HepG2 (cell line): ENCODE measurements around the gene MIGA2. TPM values are rescaled to one million over a fixed set of nuclear protein-coding genes. Genes with fewer than 3 reads are reported as not detected.

Experiments used
- ATAC-seq: fragments of 200-7000 bp; cut with Tn5 transposase; 3 replicates; pipeline ENCODE4 v1.9.1; 2020; ENCODE audit warnings: mild to moderate bottlenecking, moderate library complexity
- BruUV-seq: library from RNA; stranded (reverse); fragments of 400-500 nt; replicated peaks from 2 replicates; lab custom pipeline; 2021; lab: Mats Ljungman, UMichigan
- CTCF ChIA-PET: fragments of 300-600 bp; formaldehyde crosslinking; extraction: SDS; loops from one replicate; lab custom pipeline; 2021; ENCODE audit warnings: low total read pairs, inconsistent platforms, low intra/inter-chr PET ratio; lab: Yijun Ruan, JAX
- POLR2A ChIA-PET: fragments of 350-600 bp; sonication (Branson Sonifier 250); formaldehyde crosslinking; loops from one replicate; lab custom pipeline; 2020; ENCODE audit warnings: antibody characterized with exemption, inconsistent platforms; lab: Yijun Ruan, JAX
- DNase-seq: peaks from one replicate; pipeline ENCODE4 v3.0.0-alpha.2; 2015; ENCODE audit warnings: low spot score
- FAIRE-seq: peaks from 3 replicates; lab custom pipeline; 2011; peaks lifted over from hg19 to GRCh38; lab: Jason Lieb, UNC
- H2AFZ ChIP-seq: one replicate; pipeline ENCODE4 v1.6.1; 2011; ENCODE audit warnings: low read length, inconsistent platforms
- H3K27ac ChIP-seq: fragments of 300-600 bp; 3 replicates; pipeline ENCODE4 v1.8.0; 2011; ENCODE audit warnings: mixed run types, mild to moderate bottlenecking, mixed read lengths, low read length, inconsistent platforms; ENCODE audit not compliant: insufficient read depth; ENCODE audit errors: extremely low read length
- H3K27me3 ChIP-seq, 2 experiments: fragments of 200-600 bp in 1 of 2; 2 replicates in 1 of 2; 3 replicates in 1 of 2; pipeline versions ENCODE4 v1.6.0 to v1.8.0; 2011; ENCODE audit warnings: low read length in 2 of 2, mild to moderate bottlenecking in 2 of 2, moderate library complexity in 2 of 2, inconsistent platforms in 1 of 2; ENCODE audit not compliant: insufficient read depth in 2 of 2, control insufficient read depth in 1 of 2
- H3K36me3 ChIP-seq, 2 experiments: fragments of 200-600 bp in 1 of 2; replicated peaks in 1 of 2; 2 replicates in 1 of 2; 3 replicates in 1 of 2; pipeline versions ENCODE4 v1.5.1 to v1.8.0; 2011; ENCODE audit warnings: low read length in 2 of 2, inconsistent platforms in 1 of 2; ENCODE audit not compliant: insufficient read depth in 2 of 2, control insufficient read depth in 1 of 2
- H3K4me1 ChIP-seq: 2 replicates; pipeline ENCODE4 v1.5.1; 2012; ENCODE audit warnings: low read length, inconsistent platforms; ENCODE audit not compliant: insufficient read depth
- H3K4me2 ChIP-seq: 2 replicates; pipeline ENCODE4 v1.6.0; 2011; ENCODE audit warnings: low read depth, low read length, inconsistent platforms
- H3K4me3 ChIP-seq, 3 experiments: fragments of 200-600 bp in 1 of 3; sonication (generic), shearing (Covaris generic) in 1 of 3; replicated peaks in 1 of 3; 2 replicates each; pipeline ENCODE4 v1.5.1; 2011 to 2016; ENCODE audit warnings: low read length in 3 of 3, inconsistent platforms in 2 of 3, low read depth in 2 of 3, mild to moderate bottlenecking in 2 of 3, control low read depth in 1 of 3, mixed read lengths in 1 of 3; ENCODE audit not compliant: insufficient read depth in 1 of 3
- H3K79me2 ChIP-seq: one replicate; pipeline ENCODE4 v1.6.1; 2011; ENCODE audit warnings: low read length, inconsistent platforms; ENCODE audit not compliant: insufficient read depth
- H3K9ac ChIP-seq: 2 replicates; pipeline ENCODE4 v1.6.0; 2011; ENCODE audit warnings: mild to moderate bottlenecking, low read depth, low read length, inconsistent platforms; ENCODE audit not compliant: insufficient read depth
- H3K9me3 ChIP-seq: 2 replicates; pipeline ENCODE4 v1.5.1; 2012; ENCODE audit warnings: mild to moderate bottlenecking, low read length
- H4K20me1 ChIP-seq: 2 replicates; pipeline ENCODE4 v1.6.0; 2011; ENCODE audit warnings: inconsistent platforms, mild to moderate bottlenecking, low read length, moderate library complexity; ENCODE audit not compliant: insufficient read depth
- HNF1A ChIP-seq, 2 experiments: sonication (generic) in 1 of 2; formaldehyde crosslinking in 1 of 2; IDR thresholded peaks; 2 replicates each; pipeline versions ENCODE4 v1.4.0 to v1.6.1; 2016 to 2020; ENCODE audit warnings: borderline replicate concordance in 1 of 2, low read depth in 1 of 2, mild to moderate bottlenecking in 1 of 2, missing genetic modification reagents in 1 of 2
- KDM5B ChIP-seq: sonication (generic); formaldehyde crosslinking; IDR thresholded peaks from 2 replicates; pipeline ENCODE4 v1.4.0; 2020; ENCODE audit warnings: missing genetic modification reagents, mild to moderate bottlenecking, borderline replicate concordance
- TBL1XR1 ChIP-seq: fragments of 150-350 bp; IDR thresholded peaks from 2 replicates; pipeline ENCODE4 v1.6.1; 2014; ENCODE audit warnings: borderline replicate concordance, low read length; ENCODE audit not compliant: partially characterized antibody
- ZMYM3 ChIP-seq: sonication (generic); formaldehyde crosslinking; IDR thresholded peaks from 2 replicates; pipeline ENCODE4 v1.5.1; 2020; ENCODE audit warnings: mild to moderate bottlenecking, missing genetic modification reagents
- ZNF629 ChIP-seq: sonication (generic); formaldehyde crosslinking; conservative IDR thresholded peaks from 2 replicates; pipeline ENCODE4 v1.5.0; 2020; ENCODE audit warnings: missing genetic modification reagents
- ZUFSP ChIP-seq: sonication (generic); formaldehyde crosslinking; IDR thresholded peaks from 2 replicates; pipeline ENCODE4 v1.9.0; 2021; ENCODE audit warnings: missing genetic modification reagents, mild to moderate bottlenecking, borderline replicate concordance
- WGBS: methylation state at CpG from one replicate; pipeline ENCODE4 v1.1.6; 2017; ENCODE audit warnings: low lambda C conversion rate; 5-methylcytosine and 5-hydroxymethylcytosine counted together
- in situ Hi-C: cut with HindIII; loops from 2 replicates; pipeline ENCODE4 v1.10.0; 2017; ENCODE audit warnings: low pct_unique_long_range_greater_than_20kb; ENCODE audit not compliant: extremely low pct_ligation_motif_present
- intact Hi-C: fragments of 100-400 bp; cut with micrococcal nuclease; formaldehyde crosslinking; loops from one replicate; pipeline ENCODE4 v1.10.0; 2022; ENCODE audit not compliant: unreplicated experiment
- polyA plus RNA-seq, 8 experiments: library from polyadenylated mRNA; depleted of rRNA in 3 of 8; stranded (reverse) in 7 of 8; unstranded in 1 of 8; fragments of >200 nt; fragmentation: Illumina TruSeq in 4 of 8; extraction: Trizol in 4 of 8; gene quantifications; 2 replicates each; pipeline versions ENCODE4 v1.2.1 to v1.2.3, GENCODE V29; 2011 to 2016; ENCODE audit warnings: low read depth in 4 of 8, missing spikeins in 1 of 8, mixed read lengths in 1 of 8; ENCODE audit not compliant: insufficient read depth in 1 of 8
- total RNA-seq, 5 experiments: library from RNA; depleted of rRNA; stranded (reverse); fragments of >200 nt; fragmentation: Illumina TruSeq; extraction: Trizol; gene quantifications; 2 replicates each; pipeline ENCODE4 v1.2.3, GENCODE V29; 2016; ENCODE audit warnings: low read depth in 1 of 5

Gene MIGA2
- total and polyA plus RNA-seq, 2 of the 13 experiments (the other 11 are each of a cell fraction or from before 2014, with no cell fraction given) = 10.8 to 17.1 TPM

GRCh38 chr9:129022037-129022436 is 14.4 kb upstream of the MIGA2 start (continued):
- TF ChIP-seq ZUFSP (CRISPR knock-in tag) = no peak
- no peak for TF ChIP-seq HNF1A (IDR thresholded peaks at IDR 0.05; ENCODE audit: low read depth)
- TF ChIP-seq HNF1A (CRISPR knock-in tag; IDR thresholded peaks at IDR 0.05; ENCODE audit: borderline replicate concordance) = no peak

GRCh38 chr9:129023036-129023907 is 13.2 kb upstream of the MIGA2 start:
- Histone ChIP-seq H4K20me1 (peaks cover 5% of the 10 kb centered on the region; the same call in 1 of the 2 replicates), H3K9ac (no peak overlapping the region), H3K4me2 (no peak overlapping the region), H2AFZ (no peak overlapping the region), H3K4me3 (no peak overlapping the region), H3K79me2 (peaks cover 14% of the 10 kb centered on the region), H3K9me3 (no peaks in the 10 kb centered on the region), H3K4me1 (peaks cover 20% of the 10 kb centered on the region), H3K27me3 (no peaks in the 10 kb centered on the region), H3K27ac (no peak overlapping the region), H3K36me3 (no peaks in the 10 kb centered on the region; a peak in 1 of 5 replicates)
- no peak for ATAC-seq
- intact Hi-C loops = no loop called here
- DNase-seq = no peak
- POLR2A ChIA-PET = interaction anchor here (1.3 kb wide), 1 partner anchor 13 kb away, joined by 4 read pairs; the partner anchor contains the start of gene MIGA2
- in situ Hi-C loops = no loop called here
- CTCF ChIA-PET = no interaction called here
- no peak for TF ChIP-seq TBL1XR1
- peak; percentile 87 for TF ChIP-seq ZNF629 (CRISPR knock-in tag)
- TF ChIP-seq ZMYM3 (CRISPR knock-in tag) = 0 out of 2 replicates have a peak, but pooled peaks have one; percentile 29
- TF ChIP-seq KDM5B (CRISPR knock-in tag) = no peak
- no peak for FAIRE-seq
- WGBS = 93% methylated on average over 13 of the region's 16 CpGs
- BruUV-seq = no TSS peak
